BE2C (cell line): Measurements from ENCODE around the gene MRNIP.

Experiments
- DNase-seq: peaks from one replicate; pipeline ENCODE4 v3.0.0-alpha.2; 2020
- H3K27me3 ChIP-seq: fragments of 250-450 bp; sonication (Bioruptor Pico); 2 replicates; pipeline ENCODE4 v1.5.1; 2020; ENCODE audit warnings: mild to moderate bottlenecking
- H3K36me3 ChIP-seq: fragments of 250-450 bp; sonication (Bioruptor Pico); 2 replicates; pipeline ENCODE4 v1.5.1; 2020; ENCODE audit warnings: mild to moderate bottlenecking
- H3K4me1 ChIP-seq: fragments of 250-450 bp; sonication (Bioruptor Pico); 2 replicates; pipeline ENCODE4 v1.5.1; 2020
- H3K4me3 ChIP-seq: 2 replicates; pipeline ENCODE4 v1.5.1; 2011; ENCODE audit warnings: low read depth, low read length
- H3K9me3 ChIP-seq: fragments of 250-450 bp; sonication (Bioruptor Pico); 2 replicates; pipeline ENCODE4 v1.5.1; 2020
- TF ChIP-seq, protein P1 (sequence below): IDR thresholded peaks from 2 replicates; pipeline ENCODE4 v1.5.1; 2012; ENCODE audit warnings: mild to moderate bottlenecking, low read depth, low read length

MRNIP gene

DNA sequence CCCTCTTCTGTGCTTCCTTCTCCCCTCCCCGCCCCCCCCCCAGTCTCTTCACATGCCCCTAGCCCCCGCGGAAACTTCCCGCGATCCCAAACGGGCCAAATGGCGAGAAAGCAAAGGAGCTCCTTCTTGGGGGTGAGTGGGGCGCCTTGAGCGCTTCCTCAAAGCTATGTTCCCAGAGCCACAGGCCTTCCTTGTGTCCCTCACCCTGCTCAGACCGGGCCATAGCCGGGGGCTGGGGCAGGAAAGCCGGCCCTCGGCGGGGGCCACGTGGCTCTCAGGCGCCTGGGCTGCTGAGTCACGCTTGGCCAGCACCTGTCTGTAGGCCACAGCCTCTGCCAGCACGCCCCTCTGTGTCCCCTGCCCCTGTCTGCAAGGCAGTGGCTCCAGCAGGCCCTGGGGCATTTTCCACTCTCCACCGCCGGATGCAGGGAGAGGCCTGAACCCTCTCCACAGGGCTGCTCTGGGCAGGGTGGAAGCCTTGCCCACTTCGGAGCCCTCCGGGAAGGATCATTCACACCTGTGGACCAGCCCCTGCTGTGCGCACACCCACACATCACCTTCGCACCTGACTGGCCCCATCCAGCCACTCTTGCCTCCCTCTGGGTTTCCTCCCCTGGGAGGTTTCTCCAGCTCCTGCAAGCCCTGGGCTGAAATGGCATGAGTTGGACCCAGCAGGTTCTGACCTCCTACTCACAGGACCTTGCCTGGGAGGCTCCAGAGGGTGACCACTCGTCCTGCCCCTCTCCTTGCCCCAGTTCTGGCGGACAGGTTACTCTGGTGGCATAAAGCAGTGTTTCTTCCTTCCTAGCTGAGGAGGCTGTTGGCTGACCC is 39.1 kb downstream of the MRNIP start:
- TF ChIP-seq, protein P1, sequence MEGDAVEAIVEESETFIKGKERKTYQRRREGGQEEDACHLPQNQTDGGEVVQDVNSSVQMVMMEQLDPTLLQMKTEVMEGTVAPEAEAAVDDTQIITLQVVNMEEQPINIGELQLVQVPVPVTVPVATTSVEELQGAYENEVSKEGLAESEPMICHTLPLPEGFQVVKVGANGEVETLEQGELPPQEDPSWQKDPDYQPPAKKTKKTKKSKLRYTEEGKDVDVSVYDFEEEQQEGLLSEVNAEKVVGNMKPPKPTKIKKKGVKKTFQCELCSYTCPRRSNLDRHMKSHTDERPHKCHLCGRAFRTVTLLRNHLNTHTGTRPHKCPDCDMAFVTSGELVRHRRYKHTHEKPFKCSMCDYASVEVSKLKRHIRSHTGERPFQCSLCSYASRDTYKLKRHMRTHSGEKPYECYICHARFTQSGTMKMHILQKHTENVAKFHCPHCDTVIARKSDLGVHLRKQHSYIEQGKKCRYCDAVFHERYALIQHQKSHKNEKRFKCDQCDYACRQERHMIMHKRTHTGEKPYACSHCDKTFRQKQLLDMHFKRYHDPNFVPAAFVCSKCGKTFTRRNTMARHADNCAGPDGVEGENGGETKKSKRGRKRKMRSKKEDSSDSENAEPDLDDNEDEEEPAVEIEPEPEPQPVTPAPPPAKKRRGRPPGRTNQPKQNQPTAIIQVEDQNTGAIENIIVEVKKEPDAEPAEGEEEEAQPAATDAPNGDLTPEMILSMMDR: no peak
- H3K4me1 ChIP-seq: peaks cover 22% of the 10 kb centered on the region
- peaks cover 16% of the 10 kb centered on the region for H3K36me3 ChIP-seq
- H3K27me3 ChIP-seq: no peaks in the 10 kb centered on the region
- peak; percentile 91 for DNase-seq
- H3K9me3 ChIP-seq: no peaks in the 10 kb centered on the region
- peak overlapping the region; percentile 24; the same call in 1 of the 2 replicates for H3K4me3 ChIP-seq

DNA sequence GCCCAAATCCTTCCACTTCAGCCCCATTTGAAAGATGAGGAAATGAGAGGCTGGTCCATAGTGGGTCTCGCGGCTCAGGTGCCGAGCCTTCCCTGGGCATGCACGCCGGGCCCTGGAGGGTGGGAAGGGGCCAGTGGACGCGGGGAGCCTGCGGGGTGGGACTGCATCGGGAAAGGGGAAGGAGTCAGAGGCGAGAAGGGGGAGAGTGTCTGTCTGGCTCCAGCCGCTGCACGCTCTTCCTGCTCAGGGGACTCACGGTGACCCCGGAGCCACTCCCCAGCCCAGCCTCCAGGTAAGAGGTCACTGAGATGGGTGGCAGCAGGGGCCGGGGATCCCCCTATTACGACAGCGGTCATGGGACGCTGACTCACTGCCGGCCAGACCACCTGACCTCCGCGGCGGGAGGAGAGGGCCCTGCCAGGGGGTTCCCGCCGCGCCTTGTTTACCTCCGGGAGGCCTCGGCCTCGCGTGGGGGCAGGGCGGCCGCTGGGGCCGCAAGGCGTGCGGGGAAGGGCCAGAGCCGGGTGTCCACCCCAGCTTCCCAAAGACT is 39.8 kb downstream of the MRNIP start:
- Histone ChIP-seq H3K9me3 (no peaks in the 10 kb centered on the region), H3K4me1 (peaks cover 22% of the 10 kb centered on the region), H3K36me3 (peaks cover 9% of the 10 kb centered on the region), H3K27me3 (no peaks in the 10 kb centered on the region), H3K4me3 (peak overlapping the region; percentile 24)
- peak; percentile 71 for DNase-seq
- TF ChIP-seq, protein P1: no peak

DNA sequence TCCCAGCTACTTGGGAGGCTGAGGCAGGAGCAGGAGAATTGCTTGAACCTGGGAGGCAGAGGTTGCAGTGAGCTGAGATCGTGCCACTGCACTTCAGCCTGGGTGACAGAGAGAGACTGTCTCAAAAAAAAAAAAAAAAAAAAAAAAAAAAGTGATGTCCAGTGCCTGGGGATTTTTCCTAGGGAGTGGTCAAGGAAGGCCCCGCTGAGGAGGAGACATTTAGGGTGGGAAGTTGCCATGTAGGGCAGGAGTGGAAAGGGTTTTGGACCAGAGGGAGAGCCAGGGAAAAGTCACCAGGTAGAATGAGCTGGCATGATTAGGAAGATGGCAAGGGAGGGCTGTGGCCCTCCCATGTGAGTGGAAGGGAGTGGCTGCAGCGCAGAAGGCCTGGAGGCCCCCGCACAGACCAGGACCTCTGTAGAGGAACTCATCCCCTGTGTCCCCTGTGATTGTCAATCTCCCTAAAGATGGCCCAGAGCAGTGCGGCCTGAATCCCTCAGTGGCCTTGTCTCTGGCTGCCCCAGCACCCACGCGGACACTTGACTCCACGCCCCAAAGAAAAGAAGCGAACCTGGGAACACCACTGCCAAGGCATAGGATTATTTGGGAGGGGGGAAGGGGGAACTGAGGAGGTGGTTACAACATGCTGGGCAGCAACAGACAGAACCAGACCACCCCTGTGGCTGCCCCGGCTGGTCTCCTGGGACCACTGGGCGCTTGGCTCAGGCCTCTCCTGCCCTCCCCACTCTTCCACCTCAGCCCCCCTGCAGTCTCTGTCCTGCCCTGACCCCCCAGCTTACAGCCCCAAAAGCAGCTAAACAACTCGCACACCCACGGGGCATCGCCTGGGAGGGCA is 40.5 kb downstream of the MRNIP start:
- Histone ChIP-seq H3K27me3 (no peaks in the 10 kb centered on the region), H3K9me3 (no peaks in the 10 kb centered on the region), H3K36me3 (peaks cover 5% of the 10 kb centered on the region; the same call in 1 of the 2 replicates), H3K4me3 (peak overlapping the region; percentile 24), H3K4me1 (peaks cover 22% of the 10 kb centered on the region)
- no peak for DNase-seq
- TF ChIP-seq, protein P1: no peak

GRCh38 chr5:179817470-179817840 is 41.2 kb downstream of the MRNIP start:
- Histone ChIP-seq H3K9me3 (no peaks in the 10 kb centered on the region), H3K27me3 (no peaks in the 10 kb centered on the region), H3K4me3 (peak overlapping the region; percentile 32), H3K36me3 (peaks cover 2% of the 10 kb centered on the region; the same call in 1 of the 2 replicates), H3K4me1 (peaks cover 22% of the 10 kb centered on the region)
- no peak for DNase-seq
- TF ChIP-seq, protein P1: no peak

- peaks cover 20% of the 10 kb centered on the region for H3K4me1 ChIP-seq
- H3K27me3 ChIP-seq: no peaks in the 10 kb centered on the region
- H3K36me3 ChIP-seq: peaks cover 7% of the 10 kb centered on the region
- H3K9me3 ChIP-seq: no peaks in the 10 kb centered on the region
- DNase-seq: no peak
- TF ChIP-seq, protein P1: peak; percentile 5; the same call in 1 of the 2 replicates
- H3K4me3 ChIP-seq: peak overlapping the region; percentile 32
Observed at GRCh38 chr5:179816796-179817469, 41.7 kb downstream of the MRNIP start.
